Fibroblast of skin of left quadriceps (primary cell): ENCODE measurements around the gene SH3BP4.

Experiments used
- DNase-seq, 2 experiments: peaks; one replicate each; pipeline ENCODE4 v3.0.0-alpha.2; 2013; ENCODE audit warnings: low read depth in 2 of 2

SH3BP4 gene

DNA sequence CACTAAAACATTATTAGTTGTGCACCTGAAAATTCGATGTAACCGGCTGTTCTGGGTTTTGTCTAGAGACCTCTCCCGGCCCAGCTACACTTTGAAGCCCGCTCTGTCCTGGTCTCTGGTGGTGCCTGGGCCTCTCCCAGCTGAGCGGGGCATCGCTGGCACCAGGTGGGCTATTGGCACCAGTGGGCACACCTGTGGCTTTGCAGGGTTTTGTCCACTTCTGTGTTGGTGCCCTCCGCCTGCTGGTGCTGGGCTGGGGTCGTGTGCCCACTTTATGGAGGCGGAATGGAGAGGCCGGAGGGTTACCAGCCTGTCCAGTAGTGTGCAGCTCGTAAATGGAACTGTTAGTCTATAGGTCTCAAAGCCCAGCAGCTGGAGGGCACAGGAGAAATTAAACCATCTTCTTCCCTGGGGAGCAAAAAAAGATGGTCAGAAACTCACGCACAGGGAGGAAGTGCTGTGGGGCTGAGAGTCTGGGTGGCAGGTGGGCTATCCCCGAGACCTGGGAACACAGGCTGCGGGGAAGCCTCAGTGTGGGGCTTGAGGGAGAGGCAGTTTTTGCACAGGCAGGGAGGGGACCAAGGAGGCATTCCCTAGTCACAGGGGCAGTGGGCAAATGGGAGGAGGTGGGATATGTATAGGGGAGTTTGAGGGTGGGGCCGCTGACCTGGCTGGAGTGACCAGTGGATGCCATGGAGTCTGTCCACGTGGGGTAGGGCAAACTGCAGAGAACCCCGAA, 30.4 kb downstream of the SH3BP4 start:
- no peak for DNase-seq

DNA sequence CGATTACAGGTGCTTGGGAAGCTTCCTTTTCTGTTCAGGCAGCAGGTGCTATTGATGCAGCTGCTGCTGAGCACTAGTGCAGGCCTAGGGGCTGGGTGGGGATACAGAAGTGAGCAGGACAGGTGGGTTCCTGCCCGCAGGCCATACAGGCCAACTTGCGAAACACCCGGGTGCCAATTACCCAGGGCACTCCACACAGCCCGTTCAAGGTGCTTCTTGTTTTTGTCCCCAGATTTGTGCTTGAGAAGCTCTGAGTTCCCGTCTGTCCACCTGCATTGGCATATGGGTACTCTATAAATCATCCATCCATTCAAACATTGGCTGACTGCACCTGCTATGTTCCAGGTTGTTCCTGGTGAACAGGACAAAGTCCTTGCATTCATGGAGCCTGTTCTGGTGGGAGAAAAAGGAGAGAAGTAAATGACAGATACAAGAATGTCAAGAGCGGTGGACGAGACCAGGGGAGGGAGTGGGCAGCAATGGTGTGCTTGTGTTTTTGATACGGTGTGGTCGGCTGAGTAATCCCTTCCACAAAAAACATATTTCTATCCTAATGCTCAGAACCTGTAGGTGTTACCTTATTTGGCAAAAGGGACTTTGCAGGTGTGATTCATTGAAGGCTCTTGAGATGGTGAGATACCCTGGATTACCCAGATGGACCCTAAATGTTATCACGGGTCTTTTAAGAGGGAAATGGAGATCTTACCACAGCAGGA, 31.4 kb downstream of the SH3BP4 start:
- no peak for DNase-seq

DNA sequence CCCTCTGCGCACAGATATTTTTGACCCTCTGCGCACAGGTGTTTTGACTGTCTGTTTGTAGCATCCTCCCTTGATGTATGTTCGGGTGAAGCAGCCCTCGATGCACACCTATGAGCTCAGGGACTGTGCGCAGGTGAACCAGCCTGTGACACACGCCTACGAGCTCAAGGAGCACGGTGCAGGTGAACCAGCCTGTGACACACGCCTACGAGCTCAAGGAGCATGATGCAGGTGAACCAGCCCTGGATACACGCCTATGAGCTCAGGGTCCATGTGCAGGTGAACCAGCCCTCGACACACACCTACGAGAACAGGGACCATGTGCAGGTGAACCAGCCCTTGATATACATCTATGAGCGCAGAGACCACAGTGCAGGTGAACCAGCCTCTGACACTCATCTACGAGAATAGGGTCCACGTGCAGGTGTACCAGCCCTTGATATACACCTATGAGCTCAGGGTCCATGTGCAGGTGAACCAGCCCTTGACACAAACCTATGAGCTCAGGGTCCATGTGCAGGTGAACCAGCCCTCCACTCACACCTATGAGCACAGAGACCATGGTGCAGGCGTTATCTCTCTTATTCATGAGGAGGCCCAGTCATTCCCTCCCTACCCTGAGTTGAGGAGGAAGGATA, 33.9 kb downstream of the SH3BP4 start:
- DNase-seq = no peak

DNA sequence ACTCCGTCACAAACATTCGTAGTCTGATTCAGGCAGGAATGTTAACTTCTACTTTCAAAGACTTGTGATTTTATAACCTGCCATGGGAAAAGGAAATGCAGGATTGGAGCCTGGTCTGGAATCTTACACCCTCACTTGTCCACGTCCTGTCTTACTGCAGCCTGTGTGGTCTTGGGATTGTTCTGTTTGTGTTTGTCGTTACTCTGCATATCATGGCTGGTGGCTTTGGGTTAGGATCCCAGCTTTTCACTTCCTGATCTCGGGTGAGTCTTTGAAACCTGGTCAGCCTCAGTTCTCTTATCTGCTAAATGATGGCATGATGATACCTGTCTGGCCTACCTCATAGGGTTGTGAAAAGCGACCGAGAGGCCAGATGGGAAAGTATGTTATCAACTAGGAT, 34.6 kb downstream of the SH3BP4 start:
- DNase-seq = no peak

DNA sequence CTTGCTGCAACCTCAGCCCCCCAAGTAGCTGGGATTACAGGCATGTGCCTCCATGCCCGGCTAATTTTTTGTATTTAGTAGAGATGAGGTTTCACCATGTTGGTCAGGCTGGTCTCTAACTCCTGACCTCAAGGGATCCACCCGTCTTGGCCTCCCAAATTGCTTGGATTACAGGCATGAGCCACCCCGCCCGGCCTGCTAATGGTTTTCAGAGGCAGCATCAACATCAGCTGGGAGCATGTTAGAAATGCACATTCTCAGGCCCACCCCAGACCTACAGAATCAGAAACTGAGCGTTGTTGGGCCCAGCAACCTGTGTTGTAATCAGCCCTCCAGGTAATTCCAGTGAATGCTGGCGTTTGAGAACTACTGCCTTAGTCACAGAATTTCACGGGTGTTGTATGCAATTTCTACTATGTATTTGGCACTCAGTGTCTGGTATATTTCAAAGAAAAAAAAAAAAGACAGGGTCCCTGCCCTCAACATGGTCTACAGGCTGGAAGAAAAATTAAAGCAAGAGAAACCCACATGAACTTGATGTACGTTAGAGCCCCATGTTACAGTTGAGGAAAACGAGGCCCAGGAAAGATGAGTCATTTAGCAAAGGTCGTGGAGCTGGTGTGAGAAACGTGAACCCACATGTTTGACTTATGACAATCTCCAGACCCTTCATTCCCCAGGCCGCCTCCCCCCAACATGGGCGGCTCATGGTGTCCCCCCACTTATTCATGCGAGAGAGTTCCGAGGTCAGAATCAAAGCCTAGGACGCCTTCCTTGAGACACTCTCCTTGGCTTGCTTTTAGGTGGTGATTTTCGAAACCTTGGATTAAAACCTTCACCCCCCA, 35.3 kb downstream of the SH3BP4 start:
- DNase-seq = no peak

DNA sequence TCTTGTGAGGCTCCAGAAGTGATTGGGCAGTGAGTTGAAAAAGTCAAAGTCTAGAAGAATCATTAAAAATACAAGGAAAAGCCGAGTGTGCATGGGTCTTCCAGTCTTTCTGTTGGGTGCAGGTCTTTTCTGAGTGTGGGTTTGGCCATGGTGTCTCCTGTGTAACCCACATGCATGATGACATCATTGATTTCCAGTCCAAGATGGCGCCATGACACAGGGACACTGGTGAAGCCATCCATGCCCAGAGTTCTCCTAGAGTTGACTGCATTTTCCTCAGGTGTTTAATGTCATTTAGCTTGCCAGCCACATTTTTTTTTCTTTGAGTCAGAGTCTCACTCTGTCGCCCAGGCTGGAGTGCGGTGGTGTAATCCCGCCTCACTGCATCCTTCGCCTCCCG, 35.9 kb downstream of the SH3BP4 start:
- no peak for DNase-seq

DNA sequence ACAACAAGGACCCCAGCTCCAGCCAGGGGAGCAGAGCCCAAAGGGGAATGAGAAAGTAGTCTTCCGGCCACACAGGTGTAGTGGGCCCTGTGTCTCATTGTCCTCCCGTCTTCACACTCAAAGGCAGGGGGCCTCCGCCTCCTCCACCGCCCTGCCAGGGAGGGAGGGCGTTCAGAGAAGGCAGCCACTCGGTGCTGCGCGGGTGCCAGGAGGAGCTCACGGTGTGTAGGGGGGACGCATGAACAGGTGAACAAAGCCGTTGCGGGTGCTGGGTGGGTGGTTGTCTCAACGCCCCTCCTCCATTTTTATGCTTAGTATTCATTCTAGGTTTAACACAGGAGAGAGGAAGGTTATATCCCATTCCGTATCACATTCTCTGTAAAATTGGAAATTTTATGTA, 36.7 kb downstream of the SH3BP4 start:
- no peak for DNase-seq

DNA sequence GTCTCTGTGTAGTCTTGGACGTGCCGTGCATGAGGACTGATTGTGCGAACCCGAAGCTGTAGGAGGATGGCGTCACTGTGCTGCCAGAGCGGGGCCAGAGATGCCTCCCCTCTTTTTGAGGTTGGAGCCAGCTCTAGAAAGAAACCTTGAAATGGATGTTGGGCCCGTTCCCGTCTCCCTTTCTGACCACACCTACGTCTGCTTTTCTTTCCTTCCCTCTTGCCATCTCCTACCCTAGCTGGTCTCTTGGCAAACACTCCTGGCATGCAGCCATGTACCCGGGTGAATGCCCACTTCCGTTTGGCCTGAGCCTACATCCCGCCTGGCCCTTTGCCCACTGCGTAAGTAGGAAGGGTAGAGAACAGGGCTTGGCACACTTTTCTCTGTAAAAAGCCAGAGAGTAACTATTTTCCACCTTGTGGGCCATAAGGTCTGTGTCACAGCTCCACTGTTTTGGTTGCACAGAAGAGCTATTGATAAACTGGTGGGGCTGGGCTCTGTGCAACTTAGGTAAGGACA, 37.4 kb downstream of the SH3BP4 start:
- no peak for DNase-seq

DNA sequence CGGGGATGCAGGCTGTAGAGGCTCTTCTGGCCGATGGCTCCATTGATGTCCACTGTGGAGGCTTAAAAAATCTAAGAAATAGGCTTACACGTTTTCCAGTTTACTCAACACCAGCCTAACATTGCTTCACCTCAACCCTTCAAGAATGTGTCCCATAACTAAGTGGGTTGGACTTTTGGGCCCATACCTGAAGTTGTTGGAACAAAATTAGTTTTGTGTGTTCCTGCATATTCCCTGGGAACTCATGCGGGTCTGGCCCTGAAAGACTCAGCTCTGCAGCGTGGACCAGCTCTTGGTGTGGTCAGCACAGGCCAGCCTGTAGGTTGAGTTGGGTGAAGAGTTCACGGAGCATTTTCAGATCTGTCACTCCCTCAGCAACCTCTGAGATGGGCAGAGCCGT, 38.5 kb downstream of the SH3BP4 start:
- no peak for DNase-seq

DNA sequence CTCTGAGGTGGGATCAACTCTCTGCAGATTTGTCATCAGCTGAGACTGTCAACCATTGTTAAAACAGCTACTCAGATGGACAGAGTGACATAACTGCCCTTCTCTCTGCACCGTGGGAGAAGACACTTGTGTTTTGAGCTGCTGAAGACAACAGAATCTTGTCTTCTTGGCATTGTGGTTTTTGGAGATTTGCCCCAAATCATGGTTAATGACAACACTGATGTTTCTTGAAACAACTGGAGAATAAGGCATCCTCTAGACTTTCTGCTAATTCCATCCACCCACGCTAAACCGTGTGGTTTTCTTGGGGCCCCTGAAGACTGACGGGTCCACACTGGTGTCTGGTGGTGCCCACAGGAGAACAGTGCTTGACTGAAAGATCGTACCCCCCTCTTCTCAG, 39.5 kb downstream of the SH3BP4 start:
- DNase-seq = no peak

DNA sequence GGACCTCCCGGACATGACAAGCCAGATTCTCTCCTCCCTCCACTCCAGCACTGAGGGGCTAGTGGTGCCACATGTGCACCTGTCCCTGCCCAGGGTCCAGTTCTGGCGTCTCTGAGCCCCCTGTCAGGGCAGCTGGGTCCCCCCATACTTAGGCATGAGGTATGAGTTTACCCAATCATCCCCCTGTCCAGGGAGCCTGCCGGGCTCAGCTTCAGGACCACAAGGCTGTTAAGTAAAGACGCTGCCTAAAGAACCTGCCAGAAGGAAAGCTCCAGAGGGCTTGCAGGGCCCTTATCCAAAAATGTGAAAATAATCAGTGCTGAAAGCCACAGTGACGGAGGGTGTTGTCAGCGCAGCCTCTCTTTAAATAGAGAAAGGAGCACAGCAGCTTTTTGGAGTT, 40.0 kb downstream of the SH3BP4 start:
- no peak for DNase-seq

DNA sequence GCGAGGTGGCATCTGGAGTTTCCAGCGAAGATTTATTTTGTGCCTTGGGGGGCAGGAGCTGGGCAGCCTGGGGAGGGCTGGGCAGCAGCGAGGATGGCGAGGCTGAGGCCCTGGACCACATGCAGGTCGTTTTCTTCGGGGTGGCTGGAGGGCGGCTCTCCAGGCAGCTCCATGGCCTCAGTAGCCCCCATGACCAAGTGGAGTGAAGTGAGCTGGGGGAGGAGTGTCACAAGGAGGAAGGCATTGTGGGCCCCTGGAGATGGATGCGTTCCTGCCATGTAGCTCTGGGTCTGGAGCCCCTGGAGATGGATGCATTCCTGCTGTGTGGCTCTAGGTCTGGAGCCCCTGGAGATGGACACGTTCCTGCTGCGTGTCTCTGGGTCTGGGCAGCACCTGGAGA, 40.4 kb downstream of the SH3BP4 start:
- DNase-seq = no peak

DNA sequence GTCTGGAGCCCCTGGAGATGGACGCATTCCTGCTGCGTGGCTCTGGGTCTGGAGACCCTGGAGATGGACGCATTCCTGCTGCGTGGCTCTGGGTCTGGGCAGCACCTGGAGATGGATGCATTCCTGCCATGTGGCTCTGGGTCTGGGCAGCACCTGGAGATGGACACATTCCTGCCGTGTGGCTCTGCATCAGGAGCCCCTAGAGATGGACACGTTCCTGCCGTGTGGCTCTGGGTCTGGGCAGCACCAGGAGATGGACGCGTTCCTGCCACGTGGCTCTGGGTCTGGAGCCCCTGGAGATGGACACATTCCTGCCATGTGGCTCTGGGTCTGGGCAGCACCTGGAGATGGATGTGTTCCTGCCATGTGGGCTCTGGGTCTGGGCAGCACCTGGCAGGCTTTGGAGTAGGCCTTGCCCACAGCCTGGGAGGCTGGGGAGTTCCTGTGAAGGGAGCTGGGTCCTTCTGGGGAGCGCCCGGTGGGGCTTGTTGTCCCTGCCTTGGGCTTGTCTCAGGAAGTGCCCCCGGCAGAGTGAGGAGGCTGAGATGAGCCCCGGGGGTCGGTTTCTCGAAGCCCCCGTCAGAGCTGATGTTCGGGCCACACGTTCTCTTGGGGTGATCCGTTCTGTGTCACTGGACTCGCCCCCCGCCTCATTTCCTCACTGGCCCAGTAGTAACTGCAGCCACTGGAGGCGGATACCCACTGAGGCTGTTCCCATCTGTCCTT, 41.0 kb downstream of the SH3BP4 start:
- DNase-seq = no peak

DNA sequence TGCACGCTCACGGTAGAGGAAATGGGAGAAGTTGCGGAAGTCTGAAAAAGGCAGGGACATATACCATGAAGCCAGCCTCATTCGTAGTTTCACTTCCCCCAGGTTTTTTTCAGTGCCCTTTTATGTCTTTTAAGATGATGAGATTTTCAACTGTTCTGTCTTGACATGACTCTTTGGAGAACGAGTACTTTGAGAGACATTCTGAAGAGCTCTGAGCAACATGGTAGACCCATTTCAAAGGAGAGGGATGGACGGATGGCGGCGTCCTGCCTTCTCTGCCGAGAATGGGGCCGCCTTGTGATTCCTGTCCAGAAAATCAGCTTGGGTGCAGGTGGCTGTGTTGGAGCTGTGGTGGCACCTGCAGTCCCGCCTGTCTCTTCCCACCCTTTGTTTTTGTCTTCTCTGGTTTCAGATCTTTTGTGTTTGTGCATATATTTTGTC, 41.7 kb downstream of the SH3BP4 start:
- no peak for DNase-seq

DNA sequence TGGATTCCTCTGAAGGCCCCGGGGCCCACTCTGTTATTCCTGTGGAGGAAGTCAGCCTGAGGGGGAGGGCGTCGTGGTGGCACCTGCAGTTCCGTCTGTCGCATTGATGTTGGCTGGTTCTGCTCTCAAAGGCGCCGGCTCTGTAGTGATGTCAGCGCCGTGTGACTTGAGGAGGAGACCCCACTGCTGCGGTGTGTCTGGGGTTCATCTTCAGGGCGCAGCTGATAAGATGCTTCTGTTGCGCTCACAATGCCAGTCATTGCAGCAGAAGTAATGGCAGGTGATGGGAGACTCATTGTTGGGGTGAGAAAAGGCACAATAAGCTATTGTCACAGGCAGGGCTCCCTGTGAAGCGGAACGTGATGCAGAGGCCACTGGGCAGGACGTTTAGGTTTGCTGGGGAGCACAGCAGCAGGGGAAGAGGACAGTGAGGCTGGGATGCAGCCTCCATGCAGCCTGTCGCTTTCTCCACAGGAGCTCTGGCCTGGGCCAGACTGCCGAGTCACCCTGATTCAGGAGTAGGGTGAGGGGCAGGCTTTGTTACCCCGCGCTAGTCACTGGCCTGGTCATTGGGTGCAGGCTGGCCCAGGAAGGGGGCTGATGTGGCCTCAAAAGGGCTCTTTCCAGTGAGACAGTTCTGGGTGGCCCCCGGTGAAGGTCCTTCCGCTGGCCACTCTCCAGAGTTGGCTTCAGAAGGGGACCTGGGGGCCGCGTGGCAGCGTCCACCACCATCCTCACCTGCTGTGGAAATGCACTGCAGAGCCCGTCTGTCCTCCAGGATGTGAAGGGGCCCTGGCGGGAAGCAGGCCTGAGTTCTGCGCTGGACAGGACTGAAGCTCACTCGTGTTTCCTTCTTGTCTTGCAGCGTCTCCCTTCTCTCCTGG, 42.9 kb downstream of the SH3BP4 start:
- DNase-seq = no peak

DNA sequence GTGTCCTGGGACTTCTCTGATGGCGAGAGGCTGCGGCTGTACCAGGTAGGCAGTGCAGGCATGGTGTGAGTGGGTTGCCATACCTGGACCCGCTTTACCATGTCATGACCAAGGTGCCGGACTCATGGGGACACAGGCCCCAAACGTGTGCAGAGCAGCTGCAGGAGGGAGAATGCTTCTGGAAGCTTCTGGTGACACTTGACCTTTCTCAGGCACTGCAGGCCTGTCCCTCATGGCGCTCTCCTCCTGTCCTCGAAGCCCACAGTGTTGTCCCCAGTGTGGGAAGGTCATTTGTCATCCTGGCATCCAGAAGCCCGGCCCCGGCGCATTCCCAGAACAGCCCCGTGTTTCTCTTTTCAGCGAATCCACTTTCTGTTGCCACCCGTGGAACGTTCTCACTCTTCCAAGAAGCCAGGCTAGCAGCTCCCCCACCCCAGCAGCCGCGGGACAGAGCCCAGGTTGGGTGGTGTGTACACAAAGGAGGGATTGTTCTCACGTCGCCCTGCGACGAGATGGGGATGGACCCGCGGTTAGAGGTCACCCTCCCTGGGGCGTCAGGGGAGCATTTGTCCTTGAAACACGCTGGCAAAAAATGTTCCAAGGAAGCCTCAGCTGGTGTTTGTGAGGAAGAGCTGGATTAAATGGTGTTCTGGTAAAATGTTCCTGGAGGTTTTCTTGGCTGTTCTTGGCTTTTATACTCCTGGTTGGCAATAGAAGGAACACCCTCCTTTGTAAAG, 43.7 kb downstream of the SH3BP4 start:
- no peak for DNase-seq

DNA sequence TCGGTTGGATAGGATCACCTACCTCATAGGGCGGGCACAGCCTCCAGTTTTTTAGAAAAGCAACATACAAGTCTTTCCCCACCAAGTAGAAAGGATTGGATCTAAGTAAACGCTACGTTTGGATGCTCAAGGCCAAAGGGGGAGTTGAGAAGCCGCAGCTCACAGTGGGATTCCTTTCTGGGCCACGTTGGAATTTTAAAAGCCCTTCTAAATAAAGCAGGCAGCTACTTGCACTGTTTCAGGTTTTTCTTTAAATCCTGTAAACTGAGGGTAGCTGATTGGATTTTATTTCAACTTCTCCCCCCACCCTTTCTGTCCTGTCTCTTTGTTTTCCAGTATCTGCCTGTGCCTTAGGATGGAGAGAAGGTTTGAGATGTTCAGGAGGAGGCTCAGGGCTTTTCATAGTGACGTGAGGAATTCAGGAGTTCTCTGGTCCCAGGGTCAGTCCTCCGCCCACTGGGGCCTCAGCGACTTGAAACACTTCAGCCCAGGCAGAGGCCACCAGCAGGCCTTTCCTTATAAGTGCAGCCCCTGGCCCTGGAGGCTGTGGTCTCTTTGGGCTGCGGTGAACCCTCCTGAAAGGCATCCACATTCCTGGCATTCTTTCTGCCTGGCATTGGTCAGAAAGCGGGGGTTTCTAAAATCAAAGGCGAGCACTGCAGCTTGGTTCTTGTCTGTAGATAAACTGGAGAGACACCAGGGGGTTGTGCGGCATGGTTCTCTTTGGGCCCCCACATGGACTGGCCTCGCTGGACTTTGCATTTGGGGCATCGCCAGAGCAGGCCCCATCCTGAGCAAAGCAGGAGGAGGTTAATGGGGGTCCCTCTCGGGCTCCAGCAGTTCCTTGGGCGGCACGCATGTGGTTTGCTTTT, 44.5 kb downstream of the SH3BP4 start:
- DNase-seq = peak; percentile 68

DNA sequence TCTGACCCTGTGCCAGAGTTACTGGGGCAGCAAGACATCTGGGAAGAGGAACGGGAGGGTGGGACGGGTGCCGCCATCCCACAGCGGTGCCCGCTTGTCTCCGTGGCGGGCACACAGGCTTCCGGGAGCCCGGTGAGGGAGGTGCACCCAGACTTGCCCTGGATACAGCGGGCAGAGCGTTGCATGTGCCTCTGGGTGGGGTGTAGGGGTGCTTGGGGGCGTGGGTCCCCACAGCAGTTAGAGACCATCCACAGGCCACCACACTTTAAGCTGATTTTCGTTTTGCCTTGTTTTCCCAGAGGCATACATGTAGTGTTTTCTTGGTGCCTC, 45.1 kb downstream of the SH3BP4 start:
- DNase-seq = no peak

DNA sequence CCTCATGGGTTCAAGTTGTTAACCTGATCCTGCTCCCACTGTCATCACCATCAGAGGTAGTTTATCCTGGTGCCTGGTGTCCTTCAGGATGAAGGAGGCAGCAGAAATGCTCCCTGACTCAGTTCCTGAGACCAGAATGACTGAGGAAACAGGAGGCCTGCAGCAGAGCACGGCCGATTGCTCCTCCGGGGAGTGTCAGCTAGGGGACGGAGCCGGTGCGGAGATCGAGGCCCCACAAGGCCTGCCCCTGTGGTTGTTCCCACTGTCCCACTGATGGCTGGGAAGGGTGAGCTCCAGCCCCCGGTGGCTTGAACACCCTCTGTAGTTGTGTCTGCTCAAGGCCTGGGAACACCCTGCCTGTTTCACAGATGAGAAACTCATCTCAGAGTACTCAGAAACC, 45.6 kb downstream of the SH3BP4 start:
- DNase-seq = no peak
